Measurements from ENCODE around the gene FAM241A. TPM values are rescaled to one million over a fixed set of nuclear protein-coding genes. Genes with fewer than 3 reads are reported as not detected.

FAM241A gene
- total RNA-seq, 1 donor from 2014 or later = not detected

DNA sequence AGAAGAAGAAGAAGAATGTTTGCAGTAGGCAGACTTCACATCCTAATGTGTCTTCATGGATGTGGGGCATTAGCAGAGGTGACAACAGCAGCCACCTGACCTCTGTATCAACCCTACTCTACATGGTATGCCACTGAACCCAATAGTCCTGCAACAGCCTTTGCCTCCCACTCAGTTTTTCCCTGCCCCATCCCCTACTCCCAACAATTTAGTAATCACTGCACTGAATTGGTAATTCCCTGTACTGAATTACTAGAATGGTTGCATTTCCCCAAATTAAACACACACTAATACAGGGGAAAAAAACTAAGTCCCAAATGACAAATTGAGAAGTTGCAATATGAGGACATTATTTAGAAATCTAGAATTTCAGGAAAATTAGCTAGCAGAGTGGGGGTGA, 31.4 kb upstream of the FAM241A start:
- no peaks in the 10 kb centered on the region for H3K27me3 ChIP-seq
- H3K4me1 Mint-ChIP-seq = no peaks in the 10 kb centered on the region
- H3K27ac Mint-ChIP-seq = no peak overlapping the region
- H3K27me3 Mint-ChIP-seq (ENCODE audit: insufficient read depth, low read depth) = no peaks in the 10 kb centered on the region
- H2AFZ ChIP-seq (replicated peaks) = no peak overlapping the region
- no peak overlapping the region for H3K4me3 ChIP-seq
- no peak overlapping the region for H3K27ac ChIP-seq
- H3F3A ChIP-seq (ENCODE audit: low read depth) = no peaks in the 10 kb centered on the region
- H3K9me3 ChIP-seq (ENCODE audit: low read depth) = no peaks in the 10 kb centered on the region
- DNase-seq (ENCODE audit: low spot score) = no peak
- H3K9ac ChIP-seq = no peak overlapping the region
- no peaks in the 10 kb centered on the region for H3K9me3 Mint-ChIP-seq
- H3K4me3 Mint-ChIP-seq = no peak overlapping the region
- TF ChIP-seq, protein P1, sequence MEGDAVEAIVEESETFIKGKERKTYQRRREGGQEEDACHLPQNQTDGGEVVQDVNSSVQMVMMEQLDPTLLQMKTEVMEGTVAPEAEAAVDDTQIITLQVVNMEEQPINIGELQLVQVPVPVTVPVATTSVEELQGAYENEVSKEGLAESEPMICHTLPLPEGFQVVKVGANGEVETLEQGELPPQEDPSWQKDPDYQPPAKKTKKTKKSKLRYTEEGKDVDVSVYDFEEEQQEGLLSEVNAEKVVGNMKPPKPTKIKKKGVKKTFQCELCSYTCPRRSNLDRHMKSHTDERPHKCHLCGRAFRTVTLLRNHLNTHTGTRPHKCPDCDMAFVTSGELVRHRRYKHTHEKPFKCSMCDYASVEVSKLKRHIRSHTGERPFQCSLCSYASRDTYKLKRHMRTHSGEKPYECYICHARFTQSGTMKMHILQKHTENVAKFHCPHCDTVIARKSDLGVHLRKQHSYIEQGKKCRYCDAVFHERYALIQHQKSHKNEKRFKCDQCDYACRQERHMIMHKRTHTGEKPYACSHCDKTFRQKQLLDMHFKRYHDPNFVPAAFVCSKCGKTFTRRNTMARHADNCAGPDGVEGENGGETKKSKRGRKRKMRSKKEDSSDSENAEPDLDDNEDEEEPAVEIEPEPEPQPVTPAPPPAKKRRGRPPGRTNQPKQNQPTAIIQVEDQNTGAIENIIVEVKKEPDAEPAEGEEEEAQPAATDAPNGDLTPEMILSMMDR (IDR thresholded peaks at IDR 0.05) = no peak
- no peaks in the 10 kb centered on the region for H3K36me3 Mint-ChIP-seq
- H3K79me2 ChIP-seq (ENCODE audit: low read depth) = no peaks in the 10 kb centered on the region
- H3K4me1 ChIP-seq = no peaks in the 10 kb centered on the region
- H3K4me2 ChIP-seq = no peak overlapping the region
- no peaks in the 10 kb centered on the region for H4K20me1 ChIP-seq (ENCODE audit: low read depth)
- H3K36me3 ChIP-seq = no peaks in the 10 kb centered on the region

DNA sequence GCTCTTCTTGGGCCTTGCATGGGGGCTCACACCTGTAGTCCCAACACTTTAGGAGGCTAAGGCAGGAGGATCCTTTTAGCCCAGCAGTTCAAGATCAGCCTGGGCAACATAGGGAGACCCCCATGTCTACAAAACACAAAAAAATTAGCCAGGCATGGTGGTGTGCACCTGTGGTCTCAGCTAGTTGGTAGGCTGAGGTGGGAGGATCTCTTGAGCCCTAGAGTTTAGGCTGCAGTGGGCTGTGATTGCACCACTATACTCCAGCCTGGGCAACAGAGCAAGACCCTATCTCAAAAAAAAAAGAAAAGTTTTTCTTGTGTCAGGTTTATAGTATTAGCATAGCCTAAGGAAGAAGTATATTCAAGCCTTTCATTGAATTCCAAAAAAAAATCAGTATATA, 30.8 kb upstream of the FAM241A start:
- H4K20me1 ChIP-seq (ENCODE audit: low read depth) = no peaks in the 10 kb centered on the region
- no peak overlapping the region for H3K27ac ChIP-seq
- H2AFZ ChIP-seq (replicated peaks) = no peak overlapping the region
- no peak overlapping the region for H3K4me2 ChIP-seq
- Mint-ChIP-seq H3K27me3 (ENCODE audit: insufficient read depth, low read depth) (no peaks in the 10 kb centered on the region), H3K4me1 (no peaks in the 10 kb centered on the region), H3K36me3 (no peaks in the 10 kb centered on the region), H3K9me3 (no peaks in the 10 kb centered on the region), H3K27ac (no peak overlapping the region), H3K4me3 (no peak overlapping the region)
- H3K79me2 ChIP-seq (ENCODE audit: low read depth) = no peaks in the 10 kb centered on the region
- H3K4me1 ChIP-seq = no peaks in the 10 kb centered on the region
- H3K9me3 ChIP-seq (ENCODE audit: low read depth) = no peaks in the 10 kb centered on the region
- H3K9ac ChIP-seq = no peak overlapping the region
- no peak overlapping the region for H3K4me3 ChIP-seq
- no peak for TF ChIP-seq EZH2phosphoT487 (IDR thresholded peaks at IDR 0.05)
- TF ChIP-seq, protein P1 (IDR thresholded peaks at IDR 0.05) = no peak
- DNase-seq (ENCODE audit: low spot score) = no peak
- H3F3A ChIP-seq (ENCODE audit: low read depth) = no peaks in the 10 kb centered on the region
- H3K27me3 ChIP-seq = no peaks in the 10 kb centered on the region
- no peaks in the 10 kb centered on the region for H3K36me3 ChIP-seq

DNA sequence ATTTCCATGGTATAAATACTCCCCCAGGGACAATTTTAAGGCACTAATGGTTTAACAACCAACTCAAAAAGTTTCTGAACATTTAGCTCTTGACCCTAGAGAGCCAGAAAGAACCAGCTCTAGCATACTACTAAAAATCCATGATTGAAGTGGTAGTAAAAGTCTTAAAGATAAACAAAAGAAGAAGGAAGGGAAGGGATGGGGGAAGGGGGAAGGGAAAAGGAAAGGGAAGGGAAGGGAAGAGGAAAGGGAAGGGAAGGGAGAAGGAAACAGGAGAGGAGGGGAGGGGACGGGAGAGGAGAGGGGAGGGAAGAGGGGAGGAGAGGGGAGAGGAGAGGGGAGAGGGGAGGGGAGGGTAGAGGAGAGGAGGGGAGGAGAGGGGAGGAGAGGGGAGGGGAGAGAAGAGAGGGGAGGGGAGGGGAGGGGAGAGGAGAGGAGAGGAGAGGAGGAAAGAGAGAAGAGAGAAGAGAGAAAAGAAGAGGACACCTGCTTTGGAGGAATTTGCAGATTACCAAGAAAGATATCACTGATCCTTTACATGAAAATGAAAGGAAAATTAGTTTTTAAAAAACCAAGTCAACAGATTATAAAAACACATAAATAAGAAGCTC, 26.4 kb upstream of the FAM241A start:
- no peaks in the 10 kb centered on the region for H3F3A ChIP-seq (ENCODE audit: low read depth)
- H3K27me3 ChIP-seq = no peaks in the 10 kb centered on the region
- H3K36me3 ChIP-seq = no peaks in the 10 kb centered on the region
- DNase-seq (ENCODE audit: low spot score) = no peak
- H3K9me3 ChIP-seq (ENCODE audit: low read depth) = no peaks in the 10 kb centered on the region
- H3K27ac ChIP-seq = no peak overlapping the region
- no peaks in the 10 kb centered on the region for H4K20me1 ChIP-seq (ENCODE audit: low read depth)
- Mint-ChIP-seq H3K27ac (no peak overlapping the region), H3K9me3 (no peaks in the 10 kb centered on the region), H3K36me3 (no peaks in the 10 kb centered on the region), H3K4me1 (no peaks in the 10 kb centered on the region), H3K4me3 (no peak overlapping the region), H3K27me3 (ENCODE audit: insufficient read depth, low read depth) (peaks cover 2% of the 10 kb centered on the region)
- H3K79me2 ChIP-seq (ENCODE audit: low read depth) = no peaks in the 10 kb centered on the region
- no peak overlapping the region for H2AFZ ChIP-seq (replicated peaks)
- H3K4me3 ChIP-seq = no peak overlapping the region
- H3K4me1 ChIP-seq = no peaks in the 10 kb centered on the region
- H3K9ac ChIP-seq = no peak overlapping the region
- TF ChIP-seq EZH2 (IDR thresholded peaks at IDR 0.05) (no peak), EZH2phosphoT487 (IDR thresholded peaks at IDR 0.05) (no peak)
- no peak overlapping the region for H3K4me2 ChIP-seq

DNA sequence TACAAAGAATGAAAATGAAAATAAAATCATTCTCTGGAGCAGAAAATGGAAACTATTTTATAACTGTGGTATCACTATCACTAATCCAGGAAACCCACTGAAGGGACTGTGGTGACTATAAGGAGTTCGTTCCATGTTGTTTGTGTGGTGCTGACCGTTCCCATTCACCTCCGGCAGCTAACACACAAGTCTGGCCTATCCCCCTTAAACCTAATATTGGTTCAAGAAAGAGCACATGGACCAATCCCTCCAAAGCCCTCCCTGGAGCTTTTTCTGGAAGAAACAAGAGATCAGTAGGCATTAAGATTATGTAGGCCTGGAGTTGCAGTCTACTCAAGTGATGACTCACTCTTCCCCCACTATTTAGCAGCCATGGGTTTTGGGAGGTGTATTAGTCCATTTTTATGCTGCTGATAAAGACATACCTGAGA, 25.9 kb upstream of the FAM241A start:
- Mint-ChIP-seq H3K4me3 (no peak overlapping the region), H3K36me3 (no peaks in the 10 kb centered on the region), H3K9me3 (no peaks in the 10 kb centered on the region), H3K27me3 (ENCODE audit: insufficient read depth, low read depth) (peaks cover 2% of the 10 kb centered on the region), H3K4me1 (no peaks in the 10 kb centered on the region), H3K27ac (no peak overlapping the region)
- no peak overlapping the region for H2AFZ ChIP-seq (replicated peaks)
- H4K20me1 ChIP-seq (ENCODE audit: low read depth) = no peaks in the 10 kb centered on the region
- H3K4me1 ChIP-seq = no peaks in the 10 kb centered on the region
- H3K27me3 ChIP-seq = no peaks in the 10 kb centered on the region
- no peak overlapping the region for H3K4me3 ChIP-seq
- TF ChIP-seq, protein P1 (IDR thresholded peaks at IDR 0.05) = no peak
- TF ChIP-seq EZH2 (IDR thresholded peaks at IDR 0.05) (no peak), EZH2phosphoT487 (IDR thresholded peaks at IDR 0.05) (no peak)
- DNase-seq (ENCODE audit: low spot score) = no peak
- H3K79me2 ChIP-seq (ENCODE audit: low read depth) = no peaks in the 10 kb centered on the region
- H3F3A ChIP-seq (ENCODE audit: low read depth) = no peaks in the 10 kb centered on the region
- H3K27ac ChIP-seq = no peak overlapping the region
- H3K36me3 ChIP-seq = no peaks in the 10 kb centered on the region
- H3K9ac ChIP-seq = no peak overlapping the region
- H3K4me2 ChIP-seq = no peak overlapping the region
- H3K9me3 ChIP-seq (ENCODE audit: low read depth) = no peaks in the 10 kb centered on the region

Measured in neural progenitor cell (in vitro differentiated cells).